DND-41 (cell line): ENCODE data around the gene LAMC3.
"Not testable (repeated sequence)": the region's sequence is repeated elsewhere in the genome, so short reads cannot be mapped to it uniquely, and the experiment has no call there.

Source experiments
- ATAC-seq: fragments of 200-7000 bp; cut with Tn5 transposase; 3 replicates; pipeline ENCODE4 v1.9.1; 2021; ENCODE audit warnings: low read depth; ENCODE audit not compliant: insufficient read depth
- DNase-seq: peaks from one replicate; pipeline ENCODE4 v3.0.0-alpha.2; 2020
- H2AFZ ChIP-seq: 2 replicates; pipeline ENCODE4 v1.6.0; 2012; ENCODE audit warnings: low read depth, low read length
- H3K27ac ChIP-seq: 2 replicates; pipeline ENCODE4 v1.5.1; 2012; ENCODE audit warnings: low read length, inconsistent platforms
- H3K27me3 ChIP-seq: fragments of 200-600 bp; sonication (generic); 2 replicates; pipeline ENCODE4 v1.6.0; 2012; ENCODE audit warnings: low read length, mild to moderate bottlenecking, inconsistent platforms; ENCODE audit not compliant: insufficient read depth, poor library complexity
- H3K36me3 ChIP-seq: 2 replicates; pipeline ENCODE4 v1.5.1; 2012; ENCODE audit warnings: low read length, inconsistent platforms; ENCODE audit not compliant: insufficient read depth
- H3K4me1 ChIP-seq: 2 replicates; pipeline ENCODE4 v1.5.1; 2012; ENCODE audit warnings: mild to moderate bottlenecking, low read length; ENCODE audit not compliant: insufficient read depth
- H3K4me2 ChIP-seq: 2 replicates; pipeline ENCODE4 v1.6.0; 2012; ENCODE audit warnings: mild to moderate bottlenecking, moderate library complexity, low read length, inconsistent platforms; ENCODE audit not compliant: insufficient read depth
- H3K4me3 ChIP-seq, 2 experiments: fragments of 200-600 bp in 1 of 2; shearing (Covaris generic) in 1 of 2; 2 replicates each; pipeline ENCODE4 v1.5.1; 2012 to 2016; ENCODE audit warnings: inconsistent platforms in 2 of 2, low read length in 2 of 2, mild to moderate bottlenecking in 2 of 2, low read depth in 1 of 2, moderate library complexity in 1 of 2
- H3K79me2 ChIP-seq: 2 replicates; pipeline ENCODE4 v1.6.0; 2012; ENCODE audit warnings: low read length, inconsistent platforms; ENCODE audit not compliant: insufficient read depth
- H3K9ac ChIP-seq: 2 replicates; pipeline ENCODE4 v1.6.0; 2012; ENCODE audit warnings: low read depth, mild to moderate bottlenecking, inconsistent platforms, low read length, moderate library complexity
- H3K9me3 ChIP-seq: 2 replicates; pipeline ENCODE4 v1.5.1; 2012; ENCODE audit warnings: low read length, moderate library complexity, mild to moderate bottlenecking, inconsistent platforms; ENCODE audit not compliant: insufficient read depth, severe bottlenecking
- H4K20me1 ChIP-seq: 2 replicates; pipeline ENCODE4 v1.6.0; 2012; ENCODE audit warnings: low read length; ENCODE audit not compliant: insufficient read depth
- EZH2 ChIP-seq: IDR thresholded peaks from 3 replicates; pipeline ENCODE4 v1.6.1; 2012; ENCODE audit warnings: borderline replicate concordance, low read depth, mild to moderate bottlenecking, moderate library complexity, low read length, inconsistent platforms; ENCODE audit not compliant: severe bottlenecking
- TF ChIP-seq, protein P1 (sequence below): IDR thresholded peaks from 2 replicates; pipeline ENCODE4 v1.5.1; 2012; ENCODE audit warnings: borderline replicate concordance, low read length, moderate library complexity, mild to moderate bottlenecking; ENCODE audit not compliant: poor library complexity, severe bottlenecking; ENCODE audit errors: extremely low read depth

The LAMC3 gene

GRCh38 chr9:131113655-131114054 is 104.7 kb downstream of the LAMC3 start:
- no peaks in the 10 kb centered on the region for H3K79me2 ChIP-seq
- H3K27ac ChIP-seq: no peak overlapping the region
- ATAC-seq (no peak), DNase-seq (no peak)
- H3K27me3 ChIP-seq: no peaks in the 10 kb centered on the region
- no peaks in the 10 kb centered on the region for H3K9me3 ChIP-seq
- no peak overlapping the region for H3K9ac ChIP-seq
- H3K4me2 ChIP-seq: no peak overlapping the region
- no peaks in the 10 kb centered on the region for H3K4me1 ChIP-seq
- H4K20me1 ChIP-seq: no peaks in the 10 kb centered on the region
- TF ChIP-seq, protein P1, sequence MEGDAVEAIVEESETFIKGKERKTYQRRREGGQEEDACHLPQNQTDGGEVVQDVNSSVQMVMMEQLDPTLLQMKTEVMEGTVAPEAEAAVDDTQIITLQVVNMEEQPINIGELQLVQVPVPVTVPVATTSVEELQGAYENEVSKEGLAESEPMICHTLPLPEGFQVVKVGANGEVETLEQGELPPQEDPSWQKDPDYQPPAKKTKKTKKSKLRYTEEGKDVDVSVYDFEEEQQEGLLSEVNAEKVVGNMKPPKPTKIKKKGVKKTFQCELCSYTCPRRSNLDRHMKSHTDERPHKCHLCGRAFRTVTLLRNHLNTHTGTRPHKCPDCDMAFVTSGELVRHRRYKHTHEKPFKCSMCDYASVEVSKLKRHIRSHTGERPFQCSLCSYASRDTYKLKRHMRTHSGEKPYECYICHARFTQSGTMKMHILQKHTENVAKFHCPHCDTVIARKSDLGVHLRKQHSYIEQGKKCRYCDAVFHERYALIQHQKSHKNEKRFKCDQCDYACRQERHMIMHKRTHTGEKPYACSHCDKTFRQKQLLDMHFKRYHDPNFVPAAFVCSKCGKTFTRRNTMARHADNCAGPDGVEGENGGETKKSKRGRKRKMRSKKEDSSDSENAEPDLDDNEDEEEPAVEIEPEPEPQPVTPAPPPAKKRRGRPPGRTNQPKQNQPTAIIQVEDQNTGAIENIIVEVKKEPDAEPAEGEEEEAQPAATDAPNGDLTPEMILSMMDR: no peak
- TF ChIP-seq EZH2: no peak
- no peak overlapping the region for H2AFZ ChIP-seq
- no peaks in the 10 kb centered on the region for H3K36me3 ChIP-seq
- no peak overlapping the region for H3K4me3 ChIP-seq

GRCh38 chr9:131114084-131114535 is 105.1 kb downstream of the LAMC3 start:
- H3K4me3 ChIP-seq: no peak overlapping the region
- H4K20me1 ChIP-seq: no peaks in the 10 kb centered on the region
- no peaks in the 10 kb centered on the region for H3K4me1 ChIP-seq
- TF ChIP-seq EZH2: no peak
- TF ChIP-seq, protein P1: no peak
- no peaks in the 10 kb centered on the region for H3K36me3 ChIP-seq
- H3K4me2 ChIP-seq: no peak overlapping the region
- H3K9ac ChIP-seq: no peak overlapping the region
- H3K9me3 ChIP-seq: no peaks in the 10 kb centered on the region
- H3K79me2 ChIP-seq: no peaks in the 10 kb centered on the region
- H3K27me3 ChIP-seq: no peaks in the 10 kb centered on the region
- ATAC-seq (no peak), DNase-seq (no peak)
- no peak overlapping the region for H3K27ac ChIP-seq
- no peak overlapping the region for H2AFZ ChIP-seq

DNA sequence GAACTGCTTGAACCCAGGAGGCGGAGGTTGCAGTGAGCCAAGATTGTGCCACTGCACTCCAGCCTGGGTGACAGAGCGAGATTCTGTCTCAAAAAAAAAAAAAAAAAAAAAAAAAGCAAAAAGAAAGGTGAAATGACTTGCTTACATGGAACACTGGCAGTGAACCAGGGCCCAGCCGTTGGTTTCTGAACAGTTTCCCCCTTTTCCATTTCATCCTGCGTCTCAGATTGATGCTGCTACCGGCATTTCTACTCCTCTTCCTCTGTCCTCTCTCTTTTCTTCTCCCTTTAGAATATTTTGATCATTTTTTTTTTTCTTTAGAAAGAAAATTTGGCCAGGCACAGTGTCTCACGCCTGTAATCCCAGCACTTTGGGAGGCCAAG is 106.4 kb downstream of the LAMC3 start:
- DNase-seq, H3K4me1 ChIP-seq, H2AFZ ChIP-seq, H3K27me3 ChIP-seq, H4K20me1 ChIP-seq, H3K79me2 ChIP-seq, H3K9ac ChIP-seq, H3K9me3 ChIP-seq, H3K36me3 ChIP-seq, H3K4me3 ChIP-seq, H3K4me2 ChIP-seq, H3K27ac ChIP-seq, ATAC-seq: not testable (repeated sequence)

GRCh38 chr9:131116281-131117120 is 107.5 kb downstream of the LAMC3 start:
- no peaks in the 10 kb centered on the region for H3K36me3 ChIP-seq
- DNase-seq: no peak
- H3K4me2 ChIP-seq: no peak overlapping the region
- TF ChIP-seq EZH2: no peak
- TF ChIP-seq, protein P1: no peak
- H3K9me3 ChIP-seq: no peaks in the 10 kb centered on the region
- H2AFZ ChIP-seq: no peak overlapping the region
- H3K27me3 ChIP-seq: no peaks in the 10 kb centered on the region
- no peaks in the 10 kb centered on the region for H4K20me1 ChIP-seq
- no peaks in the 10 kb centered on the region for H3K79me2 ChIP-seq
- no peak for ATAC-seq
- H3K9ac ChIP-seq: no peak overlapping the region
- H3K4me1 ChIP-seq: no peaks in the 10 kb centered on the region
- no peak overlapping the region for H3K27ac ChIP-seq
- no peak overlapping the region for H3K4me3 ChIP-seq
